Measurements from ENCODE around the gene FGF3. TPM values are rescaled to one million over a fixed set of nuclear protein-coding genes. Genes with fewer than 3 reads are reported as not detected.

The FGF3 gene
- polyA plus RNA-seq, 1 of the 3 experiments (the other 2 are of a cell fraction), result not detected

Other genes starting within 250 kb of the FGF3 start
- gene CCND1, start 178.3 kb downstream of the FGF3 start, polyA plus RNA-seq (2012; rRNA removed), result 242 and 285 TPM in 2 replicates
- 30.8 and 33.1 TPM in 2 replicates for gene LTO1, start 144.1 kb downstream of the FGF3 start, polyA plus RNA-seq (2012; rRNA removed)
- gene FGF19, start 115.4 kb downstream of the FGF3 start, polyA plus RNA-seq (2012; rRNA removed), result not detected in 2 replicates
- not detected in 2 replicates for gene FGF4, start 44.1 kb downstream of the FGF3 start, polyA plus RNA-seq (2012; rRNA removed)